Measurements from ENCODE around the gene ERLEC1.

DNA sequence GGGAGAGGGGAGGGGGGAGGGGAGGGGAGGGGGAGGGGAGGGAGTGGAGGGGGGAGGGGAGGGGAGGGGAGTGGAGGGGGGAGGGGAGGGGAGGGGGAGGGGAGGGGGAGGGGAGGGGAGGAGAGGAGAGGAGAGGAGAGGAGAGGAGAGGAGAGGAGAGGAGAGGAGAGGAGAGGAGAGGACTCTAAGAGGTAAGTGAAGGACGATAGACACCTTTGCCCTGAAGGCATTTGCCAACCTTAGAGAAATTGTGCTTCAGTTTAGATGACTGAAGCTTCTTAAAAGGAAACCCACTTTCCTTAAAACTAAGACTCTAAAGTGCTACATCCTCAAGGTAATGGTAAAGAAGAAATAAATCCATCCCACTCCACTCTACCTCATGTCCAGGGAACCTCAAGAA is 53.7 kb downstream of the ERLEC1 start:
- no peak for TF ChIP-seq EZH2phosphoT487 (IDR thresholded peaks at IDR 0.05; ENCODE audit: borderline replicate concordance)
- no peak for TF ChIP-seq CTCF (conservative IDR thresholded peaks at IDR 0.05; ENCODE audit: low read length)

Measured in Loucy (cell line).